Mesendoderm (in vitro differentiated cells): Measurements from ENCODE around the gene ADPRHL1.
A peak's percentile ranks its signal among the peaks of the same experiment; 100 is the strongest.
"Not testable (repeated sequence)": the region's sequence is repeated elsewhere in the genome, so short reads cannot be mapped to it uniquely, and the experiment has no call there.

ENCODE experiments used
- DNase-seq: peaks from one replicate; pipeline ENCODE4 v3.0.0; 2013
- H2AK5ac ChIP-seq: 2 replicates; pipeline ENCODE4 v1.6.1; 2013; ENCODE audit warnings: low read length, inconsistent platforms
- H2BK120ac ChIP-seq: 2 replicates; pipeline ENCODE4 v1.6.1; 2013; ENCODE audit warnings: low read depth, mild to moderate bottlenecking, low read length, moderate library complexity, mixed read lengths
- H2BK15ac ChIP-seq: replicated peaks from 2 replicates; pipeline ENCODE4 v1.6.1; 2013; ENCODE audit warnings: low read depth, mild to moderate bottlenecking, moderate library complexity
- H2BK5ac ChIP-seq: 2 replicates; pipeline ENCODE4 v1.6.1; 2013; ENCODE audit warnings: low read length, inconsistent platforms
- H3K18ac ChIP-seq: 2 replicates; pipeline ENCODE4 v1.6.1; 2013; ENCODE audit warnings: mild to moderate bottlenecking, low read length, mixed read lengths
- H3K23ac ChIP-seq: one replicate; pipeline ENCODE4 v1.6.1; 2013; ENCODE audit warnings: low read length
- H3K27ac ChIP-seq: 2 replicates; pipeline ENCODE4 v1.5.1; 2013; ENCODE audit warnings: low read depth, mild to moderate bottlenecking, inconsistent platforms, low read length, moderate library complexity
- H3K27me3 ChIP-seq: 2 replicates; pipeline ENCODE4 v1.6.1; 2013; ENCODE audit warnings: low read length, control low read depth, mild to moderate bottlenecking, inconsistent platforms; ENCODE audit not compliant: insufficient read depth, poor library complexity
- H3K36me3 ChIP-seq: 2 replicates; pipeline ENCODE4 v1.6.1; 2013; ENCODE audit warnings: low read length, inconsistent platforms; ENCODE audit not compliant: control insufficient read depth, insufficient read depth
- H3K4ac ChIP-seq: one replicate; pipeline ENCODE4 v1.6.1; 2013; ENCODE audit warnings: low read depth, mild to moderate bottlenecking, low read length, moderate library complexity
- H3K4me1 ChIP-seq: 2 replicates; pipeline ENCODE4 v1.6.1; 2013; ENCODE audit warnings: low read depth, low read length, inconsistent platforms; ENCODE audit not compliant: control insufficient read depth
- H3K4me2 ChIP-seq: 2 replicates; pipeline ENCODE4 v1.6.1; 2013; ENCODE audit warnings: low read length
- H3K4me3 ChIP-seq: 2 replicates; pipeline ENCODE4 v1.5.1; 2013; ENCODE audit warnings: mild to moderate bottlenecking, low read length
- H3K56ac ChIP-seq: one replicate; pipeline ENCODE4 v1.6.1; 2013; ENCODE audit warnings: low read length
- H3K79me1 ChIP-seq: 2 replicates; pipeline ENCODE4 v1.6.1; 2013; ENCODE audit warnings: low read length, inconsistent platforms
- H3K79me2 ChIP-seq: 2 replicates; pipeline ENCODE4 v1.6.1; 2013; ENCODE audit warnings: mild to moderate bottlenecking, low read length; ENCODE audit not compliant: control insufficient read depth, insufficient read depth
- H3K9ac ChIP-seq: 2 replicates; pipeline ENCODE4 v1.6.1; 2013; ENCODE audit warnings: low read length, inconsistent platforms
- H4K5ac ChIP-seq: one replicate; pipeline ENCODE4 v1.6.1; 2013; ENCODE audit warnings: low read length
- H4K8ac ChIP-seq: one replicate; pipeline ENCODE4 v1.6.1; 2013; ENCODE audit warnings: low read depth, mild to moderate bottlenecking, control low read depth, low read length, moderate library complexity
- WGBS: extraction: QIAGEN DNeasy Blood & Tissue Kit; methylation state at CpG from one replicate; pipeline ENCODE4 v1.1.7; 2013; ENCODE audit warnings: low lambda C conversion rate, missing lambda C conversion rate; ENCODE audit not compliant: insufficient coverage; ENCODE audit errors: extremely low coverage; 5-methylcytosine and 5-hydroxymethylcytosine counted together

The ADPRHL1 gene

DNA sequence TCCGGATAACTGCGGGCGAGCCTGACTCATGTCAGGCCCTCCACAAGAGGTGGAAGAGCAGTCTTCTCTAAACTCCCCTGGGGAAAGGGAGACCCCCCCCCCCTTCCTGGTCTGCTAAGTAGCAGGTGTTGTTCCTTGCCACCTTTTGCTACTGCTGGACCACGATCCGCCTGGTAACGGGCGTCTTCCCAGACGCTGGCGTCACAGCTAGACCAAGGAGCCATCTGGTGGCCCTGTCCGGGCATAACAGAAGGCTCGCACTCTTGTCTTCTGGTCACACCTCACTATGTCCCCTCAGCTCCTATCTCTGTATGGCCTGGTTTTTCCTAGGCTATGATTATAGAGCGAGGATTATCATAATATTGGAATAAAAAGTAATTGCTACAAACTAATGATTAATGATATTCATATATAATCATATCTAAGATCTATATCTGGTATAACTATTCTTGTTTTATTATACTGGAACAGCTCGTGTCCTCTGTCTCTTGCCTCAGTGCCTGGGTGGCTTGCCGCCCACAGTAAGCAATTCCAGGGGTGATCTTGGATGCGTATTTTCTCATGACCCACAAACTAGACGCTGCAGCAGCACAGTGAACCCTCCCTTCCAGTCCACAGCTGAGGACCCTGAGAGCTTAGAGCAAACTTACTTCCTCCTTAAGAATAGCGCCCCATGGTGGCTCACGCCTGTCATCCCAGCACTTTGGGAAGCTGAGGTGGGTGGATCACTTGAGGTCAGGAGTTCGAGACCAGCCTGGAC, 2.2 kb downstream of the ADPRHL1 start:
- H3K27ac ChIP-seq, H3K23ac ChIP-seq, H3K18ac ChIP-seq, H3K79me2 ChIP-seq, H3K9ac ChIP-seq, H2AK5ac ChIP-seq, H3K79me1 ChIP-seq, H3K4me1 ChIP-seq, H3K56ac ChIP-seq, H2BK5ac ChIP-seq, H3K4me2 ChIP-seq, H2BK15ac ChIP-seq, H3K4ac ChIP-seq, H2BK120ac ChIP-seq, H3K4me3 ChIP-seq, H4K8ac ChIP-seq, H3K27me3 ChIP-seq, H4K5ac ChIP-seq, H3K36me3 ChIP-seq: not testable (repeated sequence)
- no CpG with 5 or more reads among the region's 19 CpGs for WGBS
- peak; percentile 72 for DNase-seq

DNA sequence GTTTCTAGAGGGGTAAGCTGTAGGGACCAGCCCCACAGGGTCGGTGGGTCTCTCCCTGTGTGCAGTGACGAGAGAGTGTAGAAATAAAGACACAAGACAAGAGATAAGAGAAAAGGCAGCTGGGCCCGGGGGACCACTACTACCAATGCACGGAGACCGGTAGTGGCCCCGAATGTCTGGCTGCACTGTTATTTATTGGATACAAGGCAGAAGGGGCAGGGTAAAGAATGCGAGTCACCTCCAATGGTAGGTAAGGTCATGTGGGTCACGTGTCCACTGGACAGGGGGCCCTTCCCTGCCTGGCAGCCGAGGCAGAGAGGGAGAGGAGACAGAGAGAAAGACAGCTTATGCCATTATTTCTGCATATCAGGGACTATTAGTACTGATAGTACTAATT, 2.9 kb downstream of the ADPRHL1 start:
- H3K4me3 ChIP-seq, H3K27me3 ChIP-seq, H2BK15ac ChIP-seq, DNase-seq, H3K56ac ChIP-seq, H3K4me1 ChIP-seq, H3K9ac ChIP-seq, H3K4ac ChIP-seq, H2AK5ac ChIP-seq, H3K27ac ChIP-seq, H2BK120ac ChIP-seq, H3K79me2 ChIP-seq, H3K36me3 ChIP-seq, H4K5ac ChIP-seq, H2BK5ac ChIP-seq, H3K79me1 ChIP-seq, H3K23ac ChIP-seq, H3K18ac ChIP-seq, H4K8ac ChIP-seq, H3K4me2 ChIP-seq: not testable (repeated sequence)
- WGBS = no CpG with 5 or more reads among the region's 9 CpGs

DNA sequence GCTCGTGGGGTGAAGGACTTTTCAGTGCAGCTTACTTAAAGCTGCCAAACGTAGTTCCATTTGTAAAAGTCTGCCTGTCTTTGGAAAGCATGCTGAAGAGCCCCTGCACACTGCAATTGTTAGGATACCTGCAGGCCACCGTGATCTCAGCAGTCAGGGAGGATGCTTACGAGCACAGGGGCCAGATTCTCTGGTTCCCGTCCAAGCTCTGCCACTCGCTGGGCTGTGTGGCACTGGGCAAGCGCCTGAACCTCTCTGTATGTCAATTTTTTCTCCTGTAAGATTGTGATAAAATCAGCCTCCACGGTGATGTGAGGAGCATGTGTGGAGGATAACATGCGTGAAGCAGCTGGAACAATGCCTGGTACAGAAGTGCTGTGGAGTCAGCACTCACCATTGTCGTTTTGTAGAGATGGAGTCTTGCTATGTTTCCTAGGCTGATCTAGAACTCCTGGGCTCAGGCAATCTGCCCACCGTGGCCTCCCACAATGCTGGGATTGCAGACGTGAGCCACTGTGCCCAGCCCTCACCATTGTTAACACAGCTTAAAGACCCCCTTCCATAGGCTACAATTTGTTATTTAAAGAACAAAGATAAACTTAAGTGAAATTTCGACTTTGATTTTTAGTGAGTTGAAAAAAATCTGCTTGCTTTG, 3.5 kb downstream of the ADPRHL1 start:
- no peaks in the 10 kb centered on the region for H3K4me1 ChIP-seq
- no peak overlapping the region for H2BK120ac ChIP-seq
- no peak for DNase-seq
- no peak overlapping the region for H3K9ac ChIP-seq
- H3K79me1 ChIP-seq = no peaks in the 10 kb centered on the region
- no peak overlapping the region for H3K56ac ChIP-seq
- WGBS = no CpG with 5 or more reads among the region's 13 CpGs
- no peaks in the 10 kb centered on the region for H3K27me3 ChIP-seq
- H3K18ac ChIP-seq = no peak overlapping the region
- H2AK5ac ChIP-seq = no peak overlapping the region
- H3K4me3 ChIP-seq = no peak overlapping the region
- H3K79me2 ChIP-seq = no peaks in the 10 kb centered on the region
- H3K4me2 ChIP-seq = no peak overlapping the region
- no peak overlapping the region for H3K4ac ChIP-seq
- H3K27ac ChIP-seq = no peak overlapping the region
- no peak overlapping the region for H3K23ac ChIP-seq
- H3K36me3 ChIP-seq = peaks cover 3% of the 10 kb centered on the region
- H4K8ac ChIP-seq = no peak overlapping the region
- no peak overlapping the region for H2BK5ac ChIP-seq
- no peak overlapping the region for H4K5ac ChIP-seq
- no peak overlapping the region for H2BK15ac ChIP-seq

GRCh38 chr13:113448885-113449692, 4.2 kb downstream of the ADPRHL1 start:
- Histone ChIP-seq H2BK5ac (no peak overlapping the region), H3K56ac (no peak overlapping the region), H3K36me3 (peaks cover 3% of the 10 kb centered on the region), H3K18ac (no peak overlapping the region), H2BK15ac (no peak overlapping the region), H4K8ac (no peak overlapping the region), H3K4me1 (no peaks in the 10 kb centered on the region), H4K5ac (no peak overlapping the region), H3K27ac (no peak overlapping the region), H3K79me2 (no peaks in the 10 kb centered on the region), H3K4ac (no peak overlapping the region), H3K4me3 (no peak overlapping the region), H3K79me1 (no peaks in the 10 kb centered on the region), H3K4me2 (no peak overlapping the region), H2BK120ac (no peak overlapping the region), H2AK5ac (no peak overlapping the region), H3K27me3 (no peaks in the 10 kb centered on the region), H3K9ac (no peak overlapping the region), H3K23ac (no peak overlapping the region)
- no peak for DNase-seq
- no CpG with 5 or more reads among the region's 29 CpGs for WGBS

DNA sequence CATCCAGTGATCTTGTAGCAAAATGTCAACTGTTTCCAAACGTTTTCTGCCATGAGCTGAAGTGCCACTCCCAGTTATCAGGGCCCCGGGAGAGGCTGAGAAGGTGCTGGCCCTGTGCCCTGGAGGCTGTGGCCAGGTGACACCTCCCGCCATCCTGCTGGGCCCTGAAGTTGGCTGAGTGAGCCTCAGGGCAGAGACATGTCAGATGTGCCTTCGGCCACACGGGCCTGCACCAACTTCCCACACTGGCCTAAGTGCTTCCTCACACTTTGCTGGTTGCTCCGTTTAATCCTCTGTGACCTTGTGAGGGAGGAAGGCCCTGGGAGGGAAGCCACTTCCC, 4.8 kb downstream of the ADPRHL1 start:
- DNase-seq = peak; percentile 40
- H3K27ac ChIP-seq = no peak overlapping the region
- WGBS = no CpG with 5 or more reads among the region's 6 CpGs

More for the DNA sequence above, 4.8 kb downstream of the ADPRHL1 start:
- Histone ChIP-seq H3K36me3 (peaks cover 3% of the 10 kb centered on the region), H3K4me3 (no peak overlapping the region), H2AK5ac (no peak overlapping the region), H3K4me2 (no peak overlapping the region), H2BK5ac (no peak overlapping the region), H2BK15ac (no peak overlapping the region), H4K8ac (no peak overlapping the region), H3K56ac (no peak overlapping the region), H3K9ac (no peak overlapping the region), H3K23ac (no peak overlapping the region), H3K4me1 (no peaks in the 10 kb centered on the region), H4K5ac (no peak overlapping the region), H3K79me2 (no peaks in the 10 kb centered on the region), H3K4ac (no peak overlapping the region), H3K79me1 (no peaks in the 10 kb centered on the region), H3K27me3 (no peaks in the 10 kb centered on the region), H3K18ac (no peak overlapping the region), H2BK120ac (no peak overlapping the region)
